HEK293T (cell line): ENCODE results near the gene RNLS.

Experiments used
- ELF4 ChIP-seq: fragments of 450-650 bp; IDR thresholded peaks from 2 replicates; pipeline ENCODE4 v1.6.1; 2017; ENCODE audit warnings: antibody characterized with exemption
- FOXA1 ChIP-seq: fragments of 450-650 bp; IDR thresholded peaks from 2 replicates; pipeline ENCODE4 v1.6.1; 2016; ENCODE audit warnings: mild to moderate bottlenecking
- FOXK2 ChIP-seq: fragments of 450-650 bp; IDR thresholded peaks from 2 replicates; pipeline ENCODE4 v1.6.1; 2016; ENCODE audit warnings: mild to moderate bottlenecking
- ZNF384 ChIP-seq: fragments of 450-650 bp; IDR thresholded peaks from 2 replicates; pipeline ENCODE4 v1.6.1; 2016

GRCh38 chr10:88565072-88565471 lies 18.0 kb downstream of the RNLS start:
- TF ChIP-seq FOXK2 (no peak), ZNF384 (no peak), FOXA1 (no peak), ELF4 (no peak)
